HEK293 (cell line): ENCODE results near the gene LILRB2.

Source experiments
- CTCF ChIP-seq: fragments of 450-650 bp; formaldehyde crosslinking; IDR thresholded peaks from 2 replicates; pipeline ENCODE4 v1.5.1; 2016; ENCODE audit warnings: missing biosample characterization, missing genetic modification characterization
- KLF10 ChIP-seq: fragments of 450-650 bp; IDR thresholded peaks from 2 replicates; pipeline ENCODE4 v1.5.1; 2018; ENCODE audit warnings: missing biosample characterization, mild to moderate bottlenecking, missing genetic modification characterization
- REST ChIP-seq: fragments of 450-650 bp; formaldehyde crosslinking; IDR thresholded peaks from 2 replicates; pipeline ENCODE4 v1.5.1; 2016; ENCODE audit warnings: missing biosample characterization, missing genetic modification characterization
- TCF7L2 ChIP-seq: IDR thresholded peaks from 2 replicates; pipeline ENCODE4 v1.6.1; 2011; ENCODE audit warnings: low read depth, mild to moderate bottlenecking, inconsistent platforms, low read length, moderate library complexity, borderline replicate concordance
- ZBTB7A ChIP-seq: fragments of 450-650 bp; formaldehyde crosslinking; IDR thresholded peaks from 2 replicates; pipeline ENCODE4 v1.5.1; 2016; ENCODE audit warnings: low read depth, missing biosample characterization, missing genetic modification characterization
- ZNF138 ChIP-seq: fragments of 450-650 bp; formaldehyde crosslinking; IDR thresholded peaks from 2 replicates; pipeline ENCODE4 v1.5.1; 2016; ENCODE audit warnings: missing biosample characterization, missing genetic modification characterization, borderline replicate concordance
- ZNF549 ChIP-seq: fragments of 450-650 bp; IDR thresholded peaks from 2 replicates; pipeline ENCODE4 v1.5.1; 2018; ENCODE audit warnings: missing biosample characterization, missing genetic modification characterization, mild to moderate bottlenecking, inconsistent platforms, moderate library complexity
- ZNF558 ChIP-seq: fragments of 450-650 bp; formaldehyde crosslinking; IDR thresholded peaks from 2 replicates; pipeline ENCODE4 v1.5.1; 2016; ENCODE audit warnings: missing biosample characterization, missing genetic modification characterization
- ZNF571 ChIP-seq: fragments of 450-650 bp; formaldehyde crosslinking; IDR thresholded peaks from 2 replicates; pipeline ENCODE4 v1.5.0; 2017; ENCODE audit warnings: missing biosample characterization, missing genetic modification characterization
- ZNF658 ChIP-seq: fragments of 450-650 bp; formaldehyde crosslinking; IDR thresholded peaks from 2 replicates; pipeline ENCODE4; 2016; ENCODE audit warnings: missing biosample characterization, missing genetic modification characterization
- ZNF776 ChIP-seq: fragments of 450-650 bp; formaldehyde crosslinking; IDR thresholded peaks from 2 replicates; pipeline ENCODE4 v1.5.0; 2017; ENCODE audit warnings: missing biosample characterization, missing genetic modification characterization, borderline replicate concordance
- ZNF792 ChIP-seq: fragments of 450-650 bp; formaldehyde crosslinking; IDR thresholded peaks from 2 replicates; pipeline ENCODE4 v1.5.1; 2016; ENCODE audit warnings: missing biosample characterization, missing genetic modification characterization

- TF ChIP-seq ZNF776 (tag by site-specific recombination) (no peak), CTCF (tag by site-specific recombination) (no peak), ZBTB7A (tag by site-specific recombination) (no peak), ZNF549 (tag by site-specific recombination) (no peak), ZNF571 (no peak), ZNF138 (tag by site-specific recombination) (no peak), ZNF792 (no peak), ZNF658 (tag by site-specific recombination) (no peak), TCF7L2 (no peak), ZNF558 (tag by site-specific recombination) (no peak), KLF10 (no peak), REST (tag by site-specific recombination) (no peak)
Observed at GRCh38 chr19:54319892-54320670, 39.2 kb upstream of the LILRB2 start.
